BJ (cell line): ENCODE measurements around the gene KIRREL1. TPM values are rescaled to one million over a fixed set of nuclear protein-coding genes. Genes with fewer than 3 reads are reported as not detected.
"Not testable (repeated sequence)": the region's sequence is repeated elsewhere in the genome, so short reads cannot be mapped to it uniquely, and the experiment has no call there.

Experiments
- CTCF ChIA-PET: fragments of 350-600 bp; formaldehyde crosslinking; extraction: SDS; loops from one replicate; lab custom pipeline; 2021; ENCODE audit warnings: antibody characterized with exemption, inconsistent platforms; lab: Yijun Ruan, JAX
- POLR2A ChIA-PET: fragments of 300-600 bp; sonication (Branson Sonifier 250); formaldehyde crosslinking; extraction: SDS; loops from one replicate; lab custom pipeline; 2021; ENCODE audit warnings: antibody characterized with exemption; lab: Charles Lee
- DNase-seq: peaks from one replicate; pipeline ENCODE4 v3.0.0-alpha.2; 2011; ENCODE audit warnings: low read depth
- H3K27me3 ChIP-seq: 2 replicates; pipeline ENCODE4 v1.6.0; 2011; ENCODE audit warnings: low read length; ENCODE audit not compliant: control insufficient read depth, insufficient read depth
- H3K36me3 ChIP-seq: 2 replicates; pipeline ENCODE4 v1.5.1; 2011; ENCODE audit warnings: low read length; ENCODE audit not compliant: control insufficient read depth, insufficient read depth
- H3K4me3 ChIP-seq: 2 replicates; pipeline ENCODE4 v1.5.1; 2011; ENCODE audit warnings: low read depth, mild to moderate bottlenecking, control low read depth, low read length
- CTCF ChIP-seq: IDR thresholded peaks from 2 replicates; pipeline ENCODE4 v1.5.1; 2011; ENCODE audit warnings: low read depth, mild to moderate bottlenecking, control low read depth, inconsistent platforms, low read length, moderate library complexity; ENCODE audit not compliant: insufficient read depth
- polyA plus RNA-seq: library from polyadenylated mRNA; depleted of rRNA; stranded (reverse); fragments of >200 nt; gene quantifications from 2 replicates; pipeline ENCODE4 v1.2.3, GENCODE V29; 2011

KIRREL1 gene
- polyA plus RNA-seq, 1 experiment, result 65.1 TPM

- no peak for TF ChIP-seq CTCF
- POLR2A ChIA-PET, result interaction anchor here (0.6 kb wide), 1 partner anchor 9 kb away, joined by 10 read pairs; no protein-coding TSS in a partner anchor
- Histone ChIP-seq H3K27me3 (peaks cover 8% of the 10 kb centered on the region), H3K4me3 (no peak overlapping the region), H3K36me3 (no peaks in the 10 kb centered on the region)
- CTCF ChIA-PET, result interaction anchor here (0.7 to 30.1 kb wide), 7 partner anchors 10 to 167 kb away, joined by 3 to 627 read pairs (median 15); partner anchors contain the start of gene KIRREL1
- no peak for DNase-seq
Measured at GRCh38 chr1:158126425-158126824, 133.0 kb downstream of the KIRREL1 start.

- H3K27me3 ChIP-seq, H3K36me3 ChIP-seq, POLR2A ChIA-PET, H3K4me3 ChIP-seq, DNase-seq: not testable (repeated sequence)
- CTCF ChIA-PET, result interaction anchor here (30.1 kb wide), 1 partner anchor 160 kb away, joined by 627 read pairs; no protein-coding TSS in a partner anchor
Measured at GRCh38 chr1:158128531-158128930, 135.1 kb downstream of the KIRREL1 start.

DNA sequence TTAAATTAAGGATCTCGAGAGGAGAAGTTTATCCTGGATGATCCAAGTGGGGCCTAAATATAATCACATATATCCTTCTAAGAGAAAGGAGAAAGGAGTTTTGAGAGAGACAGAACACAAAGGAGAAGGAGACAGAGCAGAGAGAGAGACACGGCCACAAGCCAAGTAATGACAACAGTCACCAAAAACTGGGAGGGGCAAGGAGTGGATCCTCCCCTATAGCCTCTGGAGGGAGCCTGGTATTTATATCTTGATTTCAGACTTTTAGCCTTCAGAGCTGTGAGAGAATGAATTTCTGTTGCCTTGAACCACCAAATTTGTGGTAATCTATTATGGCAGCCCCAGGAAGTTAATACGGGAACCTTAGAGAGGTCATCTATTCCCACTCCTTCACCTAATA, 137.8 kb downstream of the KIRREL1 start:
- CTCF ChIA-PET, result interaction anchor here (1.2 to 30.1 kb wide), 2 partner anchors 10 to 163 kb away, joined by 3 to 627 read pairs; no protein-coding TSS in a partner anchor
- no peak for DNase-seq
- peaks cover 8% of the 10 kb centered on the region for H3K27me3 ChIP-seq
- TF ChIP-seq CTCF, result no peak
- no peaks in the 10 kb centered on the region for H3K36me3 ChIP-seq
- no peak overlapping the region for H3K4me3 ChIP-seq
- POLR2A ChIA-PET, result no interaction called here

- TF ChIP-seq CTCF, result no peak
- ChIA-PET CTCF (interaction anchor here (0.7 to 1.1 kb wide), 2 partner anchors 17 to 171 kb away, joined by 3 read pairs; no protein-coding TSS in a partner anchor), POLR2A (no interaction called here)
- peaks cover 1% of the 10 kb centered on the region; the same call in 1 of the 2 replicates for H3K27me3 ChIP-seq
- H3K36me3 ChIP-seq, result no peaks in the 10 kb centered on the region
- no peak for DNase-seq
- H3K4me3 ChIP-seq, result no peak overlapping the region
Measured at GRCh38 chr1:158140764-158141192, 147.3 kb downstream of the KIRREL1 start.

GRCh38 chr1:158145173-158145719, 151.8 kb downstream of the KIRREL1 start:
- no peak overlapping the region for H3K4me3 ChIP-seq
- TF ChIP-seq CTCF, result no peak
- no peaks in the 10 kb centered on the region for H3K36me3 ChIP-seq
- H3K27me3 ChIP-seq, result no peaks in the 10 kb centered on the region
- CTCF ChIA-PET, result interaction anchor here (0.8 to 2.4 kb wide), 9 partner anchors 15 to 183 kb away, joined by 3 to 8 read pairs (median 3); no protein-coding TSS in a partner anchor
- POLR2A ChIA-PET, result no interaction called here
- peak; percentile 52 for DNase-seq
